K562 (cell line): Measurements from ENCODE around the gene SAP30L. TPM values are rescaled to one million over a fixed set of nuclear protein-coding genes. Genes with fewer than 3 reads are reported as not detected.

Source experiments
- ATAC-seq: fragments of 200-7000 bp; cut with Tn5 transposase; 3 replicates; pipeline ENCODE4 v1.9.1; 2020; ENCODE audit warnings: moderate library complexity
- BruUV-seq: library from RNA; stranded (reverse); fragments of 400-500 nt; replicated peaks from 2 replicates; lab custom pipeline; 2021; lab: Mats Ljungman, UMichigan
- CTCF ChIA-PET: fragments of 300-600 bp; formaldehyde crosslinking; extraction: SDS; loops from one replicate; lab custom pipeline; 2021; ENCODE audit warnings: low intra/inter-chr PET ratio; lab: Yijun Ruan, JAX
- POLR2A ChIA-PET: fragments of 300-600, 350-650 bp; sonication (Branson Sonifier 250); formaldehyde crosslinking; extraction: SDS; loops from one replicate; lab custom pipeline; 2021; ENCODE audit warnings: antibody characterized with exemption, inconsistent platforms; lab: Yijun Ruan, JAX
- DNase-seq, 4 experiments: peaks; one replicate each; pipeline versions ENCODE4 v3.0.0 to v3.0.0-alpha.2; 2011 to 2018; ENCODE audit warnings: low spot score in 3 of 4, mixed read lengths in 3 of 4; ENCODE audit errors: extremely low read depth in 1 of 4
- FAIRE-seq: peaks from 2 replicates; lab custom pipeline; 2011; peaks lifted over from hg19 to GRCh38; lab: Jason Lieb, UNC
- H2AFZ ChIP-seq: 2 replicates; pipeline ENCODE4 v1.6.0; 2011; ENCODE audit warnings: low read depth, low read length, control low read depth, inconsistent platforms
- H3K27ac ChIP-seq: fragments of 200-600 bp; 3 replicates; pipeline ENCODE4 v1.8.0; 2011; ENCODE audit warnings: low read depth, mild to moderate bottlenecking, control low read depth, inconsistent platforms, low read length, moderate library complexity, mixed read lengths; ENCODE audit errors: extremely low read depth
- H3K27me3 ChIP-seq, 2 experiments: fragments of 300-600 bp in 1 of 2; 2 replicates in 1 of 2; 3 replicates in 1 of 2; pipeline versions ENCODE4 v1.6.0 to v1.8.0; 2011; ENCODE audit warnings: inconsistent platforms in 2 of 2, low read length in 2 of 2, mild to moderate bottlenecking in 1 of 2, mixed read lengths in 1 of 2, moderate library complexity in 1 of 2; ENCODE audit not compliant: control insufficient read depth in 2 of 2, insufficient read depth in 2 of 2
- H3K36me3 ChIP-seq: fragments of 300-600 bp; 3 replicates; pipeline ENCODE4 v1.8.0; 2011; ENCODE audit warnings: mild to moderate bottlenecking, low read length, inconsistent platforms; ENCODE audit not compliant: control insufficient read depth, insufficient read depth
- H3K4me1 ChIP-seq, 2 experiments: fragments of 200-600 bp in 1 of 2; replicated peaks in 1 of 2; 2 replicates in 1 of 2; 3 replicates in 1 of 2; pipeline versions ENCODE4 v1.5.1 to v1.8.0; 2011; ENCODE audit warnings: inconsistent platforms in 2 of 2, low read length in 2 of 2, mild to moderate bottlenecking in 1 of 2, mixed read lengths in 1 of 2, moderate library complexity in 1 of 2; ENCODE audit not compliant: control insufficient read depth in 2 of 2, insufficient read depth in 2 of 2
- H3K4me2 ChIP-seq: 2 replicates; pipeline ENCODE4 v1.6.1; 2011; ENCODE audit warnings: low read length, control low read depth, inconsistent platforms, mixed read lengths; ENCODE audit not compliant: insufficient read depth
- H3K4me3 ChIP-seq: fragments of 200-600 bp; sonication (generic), shearing (Covaris generic); 2 replicates; pipeline ENCODE4 v1.5.1; 2016; ENCODE audit warnings: control low read depth, inconsistent platforms
- H3K79me2 ChIP-seq: fragments of 200-600 bp; 3 replicates; pipeline ENCODE4 v1.8.0; 2011; ENCODE audit warnings: low read length, inconsistent platforms; ENCODE audit not compliant: control insufficient read depth, insufficient read depth
- H3K9ac ChIP-seq, 2 experiments: 2 replicates each; pipeline versions ENCODE4 v1.6.0 to v1.6.1; 2011; ENCODE audit warnings: low read depth in 2 of 2, low read length in 2 of 2, control low read depth in 1 of 2, inconsistent platforms in 1 of 2, mild to moderate bottlenecking in 1 of 2, mixed read lengths in 1 of 2; ENCODE audit not compliant: insufficient read depth in 1 of 2
- H3K9me1 ChIP-seq: one replicate; pipeline ENCODE4 v1.6.0; 2011; ENCODE audit warnings: inconsistent platforms, mild to moderate bottlenecking, low read length, moderate library complexity; ENCODE audit not compliant: control insufficient read depth, insufficient read depth
- H3K9me3 ChIP-seq: replicated peaks from 2 replicates; pipeline ENCODE4 v1.5.1; 2011; ENCODE audit warnings: low read depth, low read length, inconsistent platforms; ENCODE audit not compliant: control insufficient read depth, insufficient read depth
- H4K20me1 ChIP-seq: replicated peaks from 2 replicates; pipeline ENCODE4 v1.6.1; 2011; ENCODE audit warnings: low read length, inconsistent platforms, mixed read lengths; ENCODE audit not compliant: control insufficient read depth, insufficient read depth
- NFIX ChIP-seq: fragments of 250-450 bp; sonication (Bioruptor Pico); IDR thresholded peaks from 2 replicates; pipeline ENCODE4 v1.4.0; 2020; ENCODE audit warnings: low read depth, mild to moderate bottlenecking, moderate library complexity
- ZNF695 ChIP-seq: fragments of 450-650 bp; formaldehyde crosslinking; IDR thresholded peaks from 2 replicates; pipeline ENCODE4 v1.4.0; 2020; ENCODE audit warnings: mild to moderate bottlenecking, moderate library complexity
- ZNF778 ChIP-seq: fragments of 450-650 bp; formaldehyde crosslinking; IDR thresholded peaks from 2 replicates; pipeline ENCODE4 v1.4.0; 2020; ENCODE audit warnings: mild to moderate bottlenecking, moderate library complexity
- WGBS: fragments of 100-300 bp; shearing (Covaris generic); methylation state at CpG from one replicate; pipeline ENCODE4 v1.1.6; 2016; ENCODE audit warnings: low coverage, mixed read lengths; ENCODE audit not compliant: insufficient coverage; ENCODE audit errors: missing lambda C conversion rate; 5-methylcytosine and 5-hydroxymethylcytosine counted together
- in situ Hi-C: fragments of 300-500 bp; cut with MboI; formaldehyde crosslinking; loops from 4 replicates; pipeline ENCODE4 v1.15.0; 2018; ENCODE audit warnings: inconsistent platforms, mixed read lengths
- intact Hi-C: fragments of 100-400 bp; cut with micrococcal nuclease; formaldehyde crosslinking; loops from 2 replicates; pipeline ENCODE4 v1.14.2; 2022
- polyA plus RNA-seq, 8 experiments: library from polyadenylated mRNA; depleted of rRNA in 4 of 8; stranded (reverse) in 5 of 8; unstranded in 3 of 8; fragments of >200 nt; fragmentation: Nextera tagmentation in 2 of 8; fragmentation: Illumina TruSeq in 1 of 8; extraction: Ambion mirVana in 2 of 8; extraction: Trizol in 1 of 8; gene quantifications; 2 replicates each; pipeline versions ENCODE4 v1.2.1 to v1.2.3, GENCODE V29; 2011 to 2014; ENCODE audit warnings: inconsistent platforms in 1 of 8, missing spikeins in 1 of 8
- total RNA-seq, 7 experiments: library from RNA; depleted of rRNA in 6 of 7; stranded (reverse); fragments of >200 nt in 6 of 7; fragmentation: Illumina TruSeq in 2 of 7; extraction: Trizol in 2 of 7; gene quantifications; 2 replicates each; pipeline versions ENCODE4 v1.2.1 to v1.2.3, GENCODE V29; 2011 to 2021; ENCODE audit warnings: low replicate concordance in 1 of 7
- TF ChIP-seq, protein P1 (sequence below): fragments of 450-650 bp; IDR thresholded peaks from one replicate; pipeline ENCODE4 v1.6.1; 2018; ENCODE audit warnings: mild to moderate bottlenecking, moderate library complexity; ENCODE audit not compliant: partially characterized antibody

The SAP30L gene
- total and polyA plus RNA-seq, 9 of the 15 experiments (the other 6 are each of a cell fraction or from before 2014, with no cell fraction given), result 5.1 to 33.6 (median 28.1) TPM

DNA sequence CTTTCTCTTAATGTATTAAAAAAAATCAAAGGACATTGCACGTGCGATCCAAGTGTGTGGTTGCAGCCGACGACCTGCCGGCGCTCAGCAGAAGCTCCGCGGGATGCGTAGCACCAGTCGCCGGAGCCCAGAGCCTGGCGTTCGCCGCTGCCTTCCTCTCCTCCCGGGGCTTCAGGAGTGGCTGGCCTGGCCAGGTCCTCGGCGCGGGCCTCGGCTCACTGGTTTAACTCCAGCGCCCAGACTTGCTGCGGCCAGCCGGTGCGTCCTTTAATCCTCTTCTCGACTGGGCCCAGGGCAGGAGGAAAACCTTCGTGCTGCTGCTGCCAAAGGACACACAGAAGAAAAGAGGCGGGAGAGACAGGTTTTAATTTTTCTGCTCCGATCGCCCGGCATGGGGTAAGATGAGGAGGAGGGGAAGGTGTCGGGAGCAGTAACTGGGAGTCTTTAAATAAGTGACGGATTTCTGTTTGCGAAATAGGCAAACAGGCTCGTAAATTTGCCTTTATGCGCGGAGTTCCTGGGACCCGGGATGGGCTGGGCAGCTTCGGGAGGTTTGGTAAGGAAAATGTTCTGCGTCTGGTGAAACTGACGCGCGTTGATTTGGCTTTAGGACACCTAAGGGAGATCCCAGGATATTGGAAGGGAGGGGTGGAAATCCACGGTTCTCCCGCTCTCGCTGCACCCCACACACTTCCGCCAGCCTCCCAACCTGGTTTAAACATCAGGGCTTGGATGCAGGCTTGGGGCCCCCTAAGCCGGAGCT, 30.0 kb downstream of the SAP30L start:
- H3K79me2 ChIP-seq, result no peaks in the 10 kb centered on the region
- H3K9me1 ChIP-seq, result no peaks in the 10 kb centered on the region
- H3K9me3 ChIP-seq, result no peaks in the 10 kb centered on the region
- H3K9ac ChIP-seq, result no peak overlapping the region
- ATAC-seq (no peak), FAIRE-seq (no peak)
- CTCF ChIA-PET, result no interaction called here
- no peak overlapping the region for H3K27ac ChIP-seq
- peaks cover 71 to 90% of the 10 kb centered on the region in 2 experiments for H3K27me3 ChIP-seq
- H3K4me2 ChIP-seq, result no peak overlapping the region
- H3K4me3 ChIP-seq, result no peak overlapping the region
- 9% methylated on average over 24 of the region's 46 CpGs for WGBS
- peaks cover 4% of the 10 kb centered on the region; the same call in 1 of the 2 replicates for H4K20me1 ChIP-seq
- TF ChIP-seq ZNF695 (CRISPR knock-in tag) (no peak), ZNF778 (CRISPR knock-in tag) (no peak), NFIX (CRISPR knock-in tag) (no peak)
- TF ChIP-seq, protein P1, sequence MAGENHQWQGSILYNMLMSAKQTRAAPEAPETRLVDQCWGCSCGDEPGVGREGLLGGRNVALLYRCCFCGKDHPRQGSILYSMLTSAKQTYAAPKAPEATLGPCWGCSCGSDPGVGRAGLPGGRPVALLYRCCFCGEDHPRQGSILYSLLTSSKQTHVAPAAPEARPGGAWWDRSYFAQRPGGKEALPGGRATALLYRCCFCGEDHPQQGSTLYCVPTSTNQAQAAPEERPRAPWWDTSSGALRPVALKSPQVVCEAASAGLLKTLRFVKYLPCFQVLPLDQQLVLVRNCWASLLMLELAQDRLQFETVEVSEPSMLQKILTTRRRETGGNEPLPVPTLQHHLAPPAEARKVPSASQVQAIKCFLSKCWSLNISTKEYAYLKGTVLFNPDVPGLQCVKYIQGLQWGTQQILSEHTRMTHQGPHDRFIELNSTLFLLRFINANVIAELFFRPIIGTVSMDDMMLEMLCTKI, result no peak
- TF ChIP-seq, all 486 proteins: peak for 0
- POLR2A ChIA-PET, result interaction anchor here (0.6 kb wide), 1 partner anchor 76 kb away, joined by 3 read pairs; no protein-coding TSS in a partner anchor
- in situ Hi-C loops (no loop called here), intact Hi-C loops (no loop called here)
- H3K36me3 ChIP-seq, result no peaks in the 10 kb centered on the region
- BruUV-seq, result no TSS peak
- H3K4me1 ChIP-seq, result peaks cover 0 to 24% of the 10 kb centered on the region in 2 experiments; a peak in 1 of 5 replicates
- no peak for DNase-seq
- no peak overlapping the region for H2AFZ ChIP-seq
